GM12878 (cell line): Measurements from ENCODE around the gene RPS6KL1. TPM values are rescaled to one million over a fixed set of nuclear protein-coding genes. Genes with fewer than 3 reads are reported as not detected.

Experiments
- ATAC-seq: fragments of 200-7000 bp; cut with Tn5 transposase; 3 replicates; pipeline ENCODE4 v1.9.1; 2020; ENCODE audit warnings: mild to moderate bottlenecking, moderate library complexity
- BruUV-seq: library from RNA; stranded (reverse); fragments of 400-500 nt; replicated peaks from 2 replicates; lab custom pipeline; 2021; lab: Mats Ljungman, UMichigan
- CTCF ChIA-PET: fragments of 300-600 bp; sonication (Branson Sonifier 250); formaldehyde crosslinking; extraction: SDS; loops from one replicate; lab custom pipeline; 2021; ENCODE audit warnings: inconsistent platforms; lab: Yijun Ruan, JAX
- POLR2A ChIA-PET: fragments of 350-600 bp; formaldehyde crosslinking; extraction: SDS; loops from one replicate; lab custom pipeline; 2021; ENCODE audit warnings: inconsistent platforms; lab: Charles Lee
- RAD21 ChIA-PET: fragments of 300-600 bp; sonication (Branson Sonifier 250); formaldehyde crosslinking; loops from one replicate; lab custom pipeline; 2023; ENCODE audit warnings: antibody characterized with exemption; ENCODE audit not compliant: unreplicated experiment; lab: Charles Lee
- SMC1A ChIA-PET: fragments of 300-600 bp; sonication (Branson Sonifier 250); formaldehyde crosslinking; loops from one replicate; lab custom pipeline; 2023; ENCODE audit not compliant: unreplicated experiment, uncharacterized antibody; lab: Charles Lee
- DNase-seq: peaks from one replicate; pipeline ENCODE4 v3.0.0-alpha.2; 2011; ENCODE audit warnings: low read depth, low spot score
- FAIRE-seq: peaks from 3 replicates; lab custom pipeline; 2011; peaks lifted over from hg19 to GRCh38; lab: Jason Lieb, UNC
- H2AFZ ChIP-seq: 2 replicates; pipeline ENCODE4 v1.6.0; 2011; ENCODE audit warnings: low read depth, low read length, control low read depth; ENCODE audit not compliant: control insufficient read depth
- H3K27ac ChIP-seq: 2 replicates; pipeline ENCODE4 v1.5.1; 2011; ENCODE audit warnings: control low read depth; ENCODE audit not compliant: control insufficient read depth, insufficient read depth
- H3K27me3 ChIP-seq, 2 experiments: replicated peaks in 1 of 2; 2 replicates each; pipeline versions ENCODE4 v1.6.0 to v1.6.1; 2011; ENCODE audit warnings: low read length in 1 of 2; ENCODE audit not compliant: control insufficient read depth in 2 of 2, insufficient read depth in 2 of 2
- H3K36me3 ChIP-seq, 2 experiments: 2 replicates each; pipeline ENCODE4 v1.5.1; 2011; ENCODE audit warnings: low read length in 1 of 2; ENCODE audit not compliant: control insufficient read depth in 2 of 2, insufficient read depth in 2 of 2
- H3K4me1 ChIP-seq: 2 replicates; pipeline ENCODE4 v1.6.1; 2011; ENCODE audit warnings: mild to moderate bottlenecking, low read length, moderate library complexity, mixed read lengths; ENCODE audit not compliant: control insufficient read depth, insufficient read depth
- H3K4me2 ChIP-seq: 2 replicates; pipeline ENCODE4 v1.6.0; 2011; ENCODE audit warnings: control low read depth; ENCODE audit not compliant: control insufficient read depth, insufficient read depth
- H3K4me3 ChIP-seq: fragments of 200-600 bp; sonication (generic); 2 replicates; pipeline ENCODE4 v1.5.1; 2016
- H3K79me2 ChIP-seq: 2 replicates; pipeline ENCODE4 v1.6.0; 2011; ENCODE audit warnings: low read length; ENCODE audit not compliant: control insufficient read depth, insufficient read depth
- H3K9ac ChIP-seq: 2 replicates; pipeline ENCODE4 v1.8.0; 2011; ENCODE audit warnings: low read length, control low read depth, mixed read lengths; ENCODE audit not compliant: control insufficient read depth, insufficient read depth
- H3K9me3 ChIP-seq: replicated peaks from 3 replicates; pipeline ENCODE4 v1.5.1; 2011; ENCODE audit warnings: mild to moderate bottlenecking, low read length; ENCODE audit not compliant: control insufficient read depth, insufficient read depth
- H4K20me1 ChIP-seq: 2 replicates; pipeline ENCODE4 v1.6.0; 2011; ENCODE audit not compliant: control insufficient read depth, insufficient read depth
- JUND ChIP-seq: IDR thresholded peaks from 2 replicates; pipeline ENCODE4 v1.6.1; 2012; ENCODE audit warnings: low read depth, mild to moderate bottlenecking, low read length, improper control_type of control experiment, moderate library complexity
- KDM1A ChIP-seq: fragments of 200-600 bp; sonication (generic); IDR thresholded peaks from 2 replicates; pipeline ENCODE4 v1.6.1; 2016; ENCODE audit warnings: borderline replicate concordance
- MEF2A ChIP-seq: IDR thresholded peaks from 2 replicates; pipeline ENCODE4 v1.6.1; 2011; ENCODE audit warnings: low read depth, mild to moderate bottlenecking, low read length, moderate library complexity; ENCODE audit not compliant: insufficient read depth
- MEF2B ChIP-seq: fragments of 450-650 bp; IDR thresholded peaks from 2 replicates; pipeline ENCODE4 v1.6.1; 2018; ENCODE audit warnings: mild to moderate bottlenecking, moderate library complexity; ENCODE audit not compliant: partially characterized antibody, poor library complexity, severe bottlenecking
- NFIC ChIP-seq: IDR thresholded peaks from 2 replicates; pipeline ENCODE4 v1.6.1; 2012; ENCODE audit warnings: low read depth, mild to moderate bottlenecking, inconsistent platforms, low read length, moderate library complexity
- POLR2A ChIP-seq: IDR thresholded peaks from 2 replicates; pipeline ENCODE4 v1.6.1; 2011; ENCODE audit warnings: low read depth, mild to moderate bottlenecking, low read length
- POU2F2 ChIP-seq: IDR thresholded peaks from 3 replicates; pipeline ENCODE4 v1.6.1; 2011; ENCODE audit warnings: low read depth, mild to moderate bottlenecking, low read length, borderline replicate concordance
- SP1 ChIP-seq: IDR thresholded peaks from one replicate; pipeline ENCODE4 v1.6.1; 2011; ENCODE audit warnings: low read depth, low read length
- SRF ChIP-seq, 2 experiments: IDR thresholded peaks; 2 replicates each; pipeline ENCODE4 v1.6.1; 2011; ENCODE audit warnings: low read depth in 2 of 2, low read length in 2 of 2, mild to moderate bottlenecking in 1 of 2, moderate library complexity in 1 of 2
- TAF1 ChIP-seq: IDR thresholded peaks from 2 replicates; pipeline ENCODE4 v1.6.1; 2011; ENCODE audit warnings: mild to moderate bottlenecking, low read depth, low read length, borderline replicate concordance
- WGBS: methylation state at CpG from one replicate; pipeline ENCODE4 v1.1.6; 2016; ENCODE audit warnings: low lambda C conversion rate; ENCODE audit not compliant: insufficient replicate concordance, insufficient coverage; ENCODE audit errors: missing lambda C conversion rate; 5-methylcytosine and 5-hydroxymethylcytosine counted together
- in situ Hi-C: fragments of 300-500 bp; cut with MboI; formaldehyde crosslinking; loops from 9 replicates; pipeline ENCODE4 v1.14.3; 2018; ENCODE audit warnings: mixed read lengths
- intact Hi-C: fragments of 100-400 bp; cut with micrococcal nuclease; formaldehyde crosslinking; loops from one replicate; pipeline ENCODE4 v1.14.2; 2022; ENCODE audit not compliant: unreplicated experiment
- polyA plus RNA-seq, 11 experiments: library from polyadenylated mRNA; depleted of rRNA in 4 of 11; unstranded in 6 of 11; stranded (reverse) in 5 of 11; fragments of >200 nt; fragmentation: Nextera tagmentation in 4 of 11; fragmentation: Illumina TruSeq in 1 of 11; extraction: Ambion mirVana in 4 of 11; extraction: Trizol in 1 of 11; gene quantifications; 1 replicate in 1 of 11; 2 replicates in 10 of 11; pipeline versions ENCODE4 v1.2.1 to v1.2.3, GENCODE V29; 2011 to 2016; ENCODE audit warnings: inconsistent platforms in 2 of 11, missing spikeins in 2 of 11, low read depth in 1 of 11
- total RNA-seq, 4 experiments: library from RNA; depleted of rRNA in 3 of 4; stranded (reverse); fragments of >200 nt in 3 of 4; fragmentation: Illumina TruSeq in 1 of 4; extraction: Trizol in 1 of 4; gene quantifications; 2 replicates each; pipeline versions ENCODE4 v1.2.1 to v1.2.3, GENCODE V29; 2013 to 2021

RPS6KL1 gene
- total and polyA plus RNA-seq, 10 of the 15 experiments (the other 5 are each of a cell fraction or from before 2014, with no cell fraction given), result 0.04 to 4.2 (median 2.0) TPM

- no peak for TF ChIP-seq NFIC
- no peak for TF ChIP-seq POLR2A
These were observed 58.9 kb downstream of the RPS6KL1 start (continued) for GRCh38 chr14:74864198-74864597.

DNA sequence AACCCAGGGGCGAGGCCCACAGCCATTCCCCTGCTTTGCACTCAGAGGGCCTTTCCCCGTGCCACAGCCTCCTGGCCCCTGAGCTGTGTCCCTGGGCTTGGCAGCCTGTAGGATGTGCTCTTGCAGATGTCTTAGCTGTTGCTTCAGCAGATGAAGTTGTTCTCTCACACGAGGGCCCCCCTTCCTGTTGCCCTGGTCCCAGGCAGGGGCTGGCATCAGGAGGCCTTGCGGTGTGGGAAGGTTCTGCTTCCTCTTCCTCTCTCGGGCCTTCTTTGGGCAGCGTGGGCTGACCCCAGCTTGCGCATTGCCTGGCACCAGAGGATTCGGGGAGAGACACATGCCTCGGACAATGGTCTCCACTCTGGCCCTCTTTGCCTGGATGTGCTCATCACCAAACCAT, 59.8 kb downstream of the RPS6KL1 start:
- 29% methylated on average over 9 of the region's 9 CpGs for WGBS
- Histone ChIP-seq H3K79me2 (no peaks in the 10 kb centered on the region), H3K27me3 (no peaks in the 10 kb centered on the region), H2AFZ (no peak overlapping the region), H3K4me3 (no peak overlapping the region), H3K4me2 (no peak overlapping the region), H3K9ac (no peak overlapping the region), H3K9me3 (no peaks in the 10 kb centered on the region), H3K27ac (no peak overlapping the region), H3K4me1 (no peaks in the 10 kb centered on the region), H3K36me3 (no peaks in the 10 kb centered on the region), H4K20me1 (no peaks in the 10 kb centered on the region)
- no TSS peak for BruUV-seq
- POLR2A ChIA-PET, result no interaction called here
- RAD21 ChIA-PET, result interaction anchor here (0.8 to 8.8 kb wide), 3 partner anchors 16 to 43 kb away, joined by 3 to 114 read pairs (median 3); no protein-coding TSS in a partner anchor
- peak in 1 of 2 experiments; percentile 42; a peak in 1 of 4 replicates for TF ChIP-seq SRF (IDR thresholded peaks at IDR 0.05; ENCODE audit: low read depth in 2 of 2, low read length in 2 of 2)
- no peak for TF ChIP-seq JUND
- in situ Hi-C loops (no loop called here), intact Hi-C loops (loop anchor here (10.0 kb wide), 1 partner anchor 432 kb away; no protein-coding TSS in a partner anchor)
- ATAC-seq, result no peak
- FAIRE-seq, result no peak
- no peak for DNase-seq
- SMC1A ChIA-PET, result interaction anchor here (1.2 to 11.1 kb wide), 6 partner anchors 8 to 225 kb away, joined by 5 to 165 read pairs (median 19); partner anchors contain the start of gene PROX2
- CTCF ChIA-PET, result interaction anchor here (0.6 to 13.8 kb wide), 10 partner anchors 14 to 435 kb away, joined by 3 to 552 read pairs (median 15); partner anchors contain the start of genes DLST and PROX2

GRCh38 chr14:74861734-74862090, 61.3 kb downstream of the RPS6KL1 start:
- DNase-seq, result no peak
- ChIA-PET POLR2A (interaction anchor here (1.1 to 1.4 kb wide), 3 partner anchors 10 to 44 kb away, joined by 3 to 9 read pairs (median 3); no protein-coding TSS in a partner anchor), CTCF (interaction anchor here (0.6 to 13.8 kb wide), 34 partner anchors 10 to 618 kb away, joined by 3 to 552 read pairs (median 6); partner anchors contain the start of genes DLST, EIF2B2 and PROX2), SMC1A (interaction anchor here (0.8 to 11.1 kb wide), 16 partner anchors 10 to 443 kb away, joined by 3 to 165 read pairs (median 8); partner anchors contain the start of genes DLST and PROX2), RAD21 (interaction anchor here (0.8 to 8.8 kb wide), 17 partner anchors 10 to 265 kb away, joined by 3 to 114 read pairs (median 4); partner anchors contain the start of gene NEK9)
- Histone ChIP-seq H3K9ac (no peak overlapping the region), H2AFZ (no peak overlapping the region), H3K27me3 (no peaks in the 10 kb centered on the region), H3K4me1 (no peaks in the 10 kb centered on the region), H3K27ac (no peak overlapping the region), H3K9me3 (no peaks in the 10 kb centered on the region), H3K36me3 (no peaks in the 10 kb centered on the region), H3K4me3 (no peak overlapping the region), H3K79me2 (no peaks in the 10 kb centered on the region), H3K4me2 (no peak overlapping the region), H4K20me1 (no peaks in the 10 kb centered on the region)
- intact Hi-C loops (loop anchor here (1.0 to 10.0 kb wide), 3 partner anchors 44 to 433 kb away; no protein-coding TSS in a partner anchor), in situ Hi-C loops (no loop called here)
- no TSS peak for BruUV-seq
- FAIRE-seq, result no peak
- WGBS, result 49% methylated on average over 3 of the region's 3 CpGs
- no peak for ATAC-seq
- no peak for TF ChIP-seq POU2F2
- TF ChIP-seq TAF1, result no peak
- no peak for TF ChIP-seq KDM1A
- TF ChIP-seq MEF2A, result no peak
- no peak for TF ChIP-seq SP1
- TF ChIP-seq MEF2B, result no peak
- TF ChIP-seq, all 136 proteins: peak for 0
